Umbilical cord (tissue), 2 donors: ENCODE measurements around the gene MTR. TPM values are rescaled to one million over a fixed set of nuclear protein-coding genes. Genes with fewer than 3 reads are reported as not detected.

ENCODE experiments used
- DNase-seq: peaks from one replicate; pipeline ENCODE4 v3.0.0-alpha.2; 2015; ENCODE audit warnings: low spot score
- total RNA-seq: library from RNA; depleted of rRNA; stranded (reverse); fragments of >200 nt; gene quantifications from one replicate; pipeline ENCODE4 v1.2.3, GENCODE V29; 2014; ENCODE audit warnings: low replicate concordance; ENCODE audit not compliant: insufficient read depth

MTR gene
- total RNA-seq, 1 donor from 2014 or later = 55.6 TPM

DNA sequence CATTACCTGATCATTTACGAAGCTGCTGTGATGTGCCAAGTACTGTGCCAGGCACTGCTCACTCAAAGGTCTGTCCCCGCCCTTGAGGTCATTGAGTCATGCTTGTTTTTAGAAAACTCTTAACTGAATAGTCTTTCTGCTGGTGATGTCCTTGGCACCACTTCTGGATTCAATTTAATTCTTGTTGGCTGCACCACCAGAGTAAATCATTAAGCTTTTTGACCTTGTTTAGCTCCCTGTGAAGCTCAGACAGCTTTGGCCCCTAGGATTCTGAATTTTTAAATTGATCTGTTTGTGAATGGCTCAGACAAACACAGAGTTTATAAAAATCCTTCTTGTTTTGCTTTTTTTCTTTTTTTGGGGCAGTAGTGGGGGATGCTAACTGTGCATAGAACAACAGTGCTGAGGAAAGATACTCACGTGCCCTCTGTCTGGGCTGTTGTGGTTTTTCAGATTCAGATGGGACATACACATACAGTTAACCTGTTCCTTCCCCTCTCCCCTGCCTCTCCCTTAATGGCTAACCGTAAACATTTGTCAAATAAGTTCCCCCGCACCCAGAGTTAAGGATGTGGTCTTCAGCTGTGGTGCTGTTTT lies 67.6 kb downstream of the MTR start:
- DNase-seq = no peak

DNA sequence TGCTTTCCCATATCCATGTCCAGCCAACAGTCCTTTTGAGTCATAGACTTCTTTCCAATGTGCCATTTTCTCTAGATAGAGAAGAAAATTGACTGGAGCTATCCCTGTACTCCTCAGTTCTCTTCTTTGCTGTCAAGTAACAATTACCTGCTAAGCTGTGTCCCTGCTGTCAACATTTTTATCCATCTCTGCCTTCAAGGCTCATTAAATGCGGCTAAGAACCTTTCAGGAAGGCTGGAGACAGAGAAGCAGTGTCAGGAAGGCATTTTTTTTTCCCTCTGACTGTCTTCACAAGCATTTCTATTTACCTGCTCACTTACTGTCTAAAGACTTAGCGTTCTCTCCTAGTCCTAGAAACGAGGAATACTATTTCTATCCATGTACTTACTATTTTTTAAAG lies 69.1 kb downstream of the MTR start:
- no peak for DNase-seq

DNA sequence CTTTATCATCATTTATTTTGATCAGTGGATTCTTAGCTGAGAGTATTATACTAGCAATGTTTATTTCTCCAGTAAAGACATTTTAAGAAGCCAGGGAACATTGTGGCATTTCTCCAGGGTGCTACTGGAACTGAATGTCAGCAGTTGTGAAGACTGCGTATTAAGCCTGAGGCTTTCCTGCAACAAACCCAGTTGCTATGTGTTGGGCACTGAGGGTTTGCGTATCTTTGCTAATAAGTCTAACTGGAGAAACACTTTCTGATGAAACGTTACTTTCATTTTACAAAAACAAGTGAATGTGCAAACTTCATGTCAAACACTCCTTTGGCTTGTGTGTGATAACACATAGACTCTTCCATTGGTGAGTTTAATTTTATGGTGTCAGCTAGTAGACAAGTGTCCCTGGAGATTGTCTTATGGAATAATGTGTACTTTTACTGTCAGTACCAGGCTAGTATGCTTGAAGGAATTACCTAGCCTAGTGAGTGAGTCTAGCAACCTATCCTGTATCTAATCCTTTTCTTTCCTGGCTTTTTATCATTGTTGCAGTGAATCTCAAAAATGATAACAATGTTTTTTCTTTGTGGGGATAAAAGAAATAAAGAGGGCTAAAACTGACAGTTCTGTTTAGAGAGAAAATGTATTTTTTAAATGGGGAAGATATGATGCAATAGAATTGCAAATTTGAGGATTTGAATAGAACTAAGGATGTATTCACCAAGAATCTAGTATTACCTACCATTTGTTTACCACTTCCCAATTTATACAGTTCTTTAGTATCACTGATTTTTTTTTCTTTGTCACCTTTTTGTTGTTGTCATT lies 70.1 kb downstream of the MTR start:
- DNase-seq = no peak

DNA sequence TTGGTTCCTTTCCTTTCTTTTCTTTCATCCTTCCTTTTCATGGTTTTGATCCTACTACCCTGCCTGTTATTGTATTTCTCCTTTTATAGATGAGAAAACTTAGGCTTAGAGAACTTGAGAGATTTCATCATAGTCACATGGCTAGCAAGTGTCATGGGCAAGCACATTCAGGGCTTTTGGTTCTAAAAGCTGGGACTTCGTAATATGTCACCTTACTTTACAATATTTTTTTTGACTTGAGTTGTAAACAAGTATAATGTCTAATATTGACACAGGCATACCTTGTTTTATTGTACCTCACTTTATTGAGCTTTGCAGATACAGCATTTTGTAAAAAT lies 70.7 kb downstream of the MTR start:
- no peak for DNase-seq

DNA sequence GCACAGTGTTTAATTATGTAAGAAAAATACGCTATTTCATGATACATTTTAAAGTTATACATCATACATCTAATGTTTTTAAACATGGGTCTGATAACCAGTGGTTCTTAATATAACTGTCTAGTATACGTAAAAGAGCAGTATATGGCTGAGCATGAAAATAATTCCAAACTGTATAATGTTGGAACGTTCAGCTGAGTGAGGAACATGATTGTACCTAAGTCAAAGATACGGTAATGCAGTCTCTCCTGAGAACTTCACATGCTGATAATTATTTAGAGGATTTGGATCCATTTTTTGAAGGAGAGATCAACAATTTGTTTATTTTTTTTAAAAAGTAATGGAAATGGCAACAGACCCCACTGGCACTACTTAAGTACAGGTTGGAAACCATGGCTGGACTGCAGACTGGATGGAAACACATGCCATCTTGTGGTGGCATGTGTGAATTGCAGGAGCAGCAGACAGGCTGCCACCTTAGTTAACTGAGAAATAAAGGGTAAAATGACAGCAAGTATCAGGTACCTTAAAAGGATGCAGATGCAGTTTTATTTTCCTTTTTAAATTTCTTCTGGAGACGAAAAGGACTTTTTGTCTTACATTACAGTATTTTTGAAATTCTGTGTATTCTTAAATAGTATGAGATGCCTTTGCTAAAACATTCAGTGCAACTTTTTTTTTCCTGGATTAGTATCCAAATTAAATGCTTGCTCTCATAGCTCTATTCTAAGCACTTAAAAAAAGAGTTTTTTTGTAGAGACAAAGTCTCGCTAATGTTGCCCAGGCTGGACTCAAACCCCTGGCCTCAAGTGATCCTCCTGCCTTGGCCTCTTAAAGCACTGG lies 73.8 kb downstream of the MTR start:
- no peak for DNase-seq

DNA sequence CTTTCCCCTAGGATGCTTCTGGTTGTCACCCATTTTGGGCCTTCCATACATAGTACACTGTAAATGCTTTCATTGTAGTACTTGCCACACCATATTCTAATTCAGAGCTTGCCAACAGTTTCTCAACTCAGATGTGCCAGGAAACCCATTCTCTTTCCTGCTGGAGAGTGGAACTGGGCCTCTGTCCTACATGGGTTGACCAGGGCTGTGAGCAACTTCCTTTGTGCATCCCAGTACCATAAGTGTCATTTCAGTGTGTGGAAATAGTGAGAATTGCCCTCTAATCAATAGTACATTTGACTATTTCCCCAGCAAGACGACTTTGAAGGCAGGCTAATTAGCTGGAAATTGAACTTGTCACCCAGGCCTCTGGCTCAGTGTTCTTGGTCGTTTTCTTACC lies 74.8 kb downstream of the MTR start:
- DNase-seq = no peak

DNA sequence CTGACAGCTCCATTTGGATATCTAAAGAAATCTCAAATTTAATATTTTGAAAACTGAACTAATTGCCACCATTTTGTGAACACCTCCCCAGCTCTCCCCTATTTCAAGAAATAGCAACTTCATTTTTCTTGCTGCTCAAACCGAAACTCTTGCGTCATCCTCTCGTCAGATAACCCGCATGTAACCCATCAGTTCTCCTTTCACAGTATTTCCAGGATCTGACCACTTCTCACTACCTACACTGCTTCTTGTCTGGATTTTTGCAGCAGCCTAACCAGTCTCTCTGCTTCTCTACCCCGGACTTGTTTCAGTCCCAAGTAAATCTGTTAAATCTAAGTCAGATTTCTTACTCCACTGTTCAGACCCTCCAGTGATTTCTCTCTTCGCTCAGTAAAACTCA lies 75.6 kb downstream of the MTR start:
- DNase-seq = peak; percentile 38

DNA sequence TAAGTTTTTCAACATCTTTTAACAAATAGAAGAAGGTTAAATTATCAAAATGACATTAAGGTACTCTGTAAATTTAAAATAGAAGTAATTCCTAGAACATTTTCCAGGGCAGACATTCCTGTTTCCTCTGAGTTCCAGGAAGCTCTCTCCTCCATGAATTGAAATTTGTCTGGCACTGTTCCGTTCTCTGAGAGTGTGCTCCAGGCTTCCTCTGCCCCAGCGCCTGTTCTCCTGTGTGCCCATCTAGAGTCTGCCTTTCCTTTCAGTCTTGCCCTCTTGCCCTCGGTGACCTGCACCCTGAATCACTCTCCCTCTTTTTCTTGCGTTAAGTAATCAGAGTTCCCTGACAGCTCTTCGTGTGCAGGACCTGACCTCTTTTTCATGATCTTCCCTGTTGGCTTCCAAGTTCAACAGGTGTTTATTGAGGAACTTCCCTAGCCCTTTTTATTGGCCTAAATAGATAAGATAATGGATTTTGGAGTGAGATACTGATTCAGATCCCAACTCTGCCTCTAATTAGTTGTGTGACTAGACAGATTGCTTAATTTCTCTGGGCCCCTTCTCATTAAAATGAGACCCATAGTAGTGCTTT lies 77.1 kb downstream of the MTR start:
- DNase-seq = no peak

DNA sequence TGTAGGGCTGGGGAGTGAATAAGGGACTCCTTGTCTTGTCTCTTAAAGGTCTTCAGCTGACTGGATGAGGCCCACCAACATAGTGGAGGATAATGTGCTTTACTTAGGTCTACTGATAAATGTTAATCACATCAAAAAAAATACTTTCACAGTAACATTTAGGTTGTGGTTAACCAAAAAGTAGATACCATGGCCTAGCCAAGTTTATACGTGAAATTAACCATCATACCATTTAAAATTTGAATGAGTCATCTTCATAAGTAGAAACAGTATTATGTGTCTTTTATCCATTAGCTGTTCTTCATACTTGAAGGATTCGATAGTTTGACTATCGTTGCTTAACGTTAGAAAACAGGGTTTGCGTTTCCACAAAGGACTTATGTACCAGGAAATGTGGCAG lies 80.9 kb downstream of the MTR start:
- no peak for DNase-seq

DNA sequence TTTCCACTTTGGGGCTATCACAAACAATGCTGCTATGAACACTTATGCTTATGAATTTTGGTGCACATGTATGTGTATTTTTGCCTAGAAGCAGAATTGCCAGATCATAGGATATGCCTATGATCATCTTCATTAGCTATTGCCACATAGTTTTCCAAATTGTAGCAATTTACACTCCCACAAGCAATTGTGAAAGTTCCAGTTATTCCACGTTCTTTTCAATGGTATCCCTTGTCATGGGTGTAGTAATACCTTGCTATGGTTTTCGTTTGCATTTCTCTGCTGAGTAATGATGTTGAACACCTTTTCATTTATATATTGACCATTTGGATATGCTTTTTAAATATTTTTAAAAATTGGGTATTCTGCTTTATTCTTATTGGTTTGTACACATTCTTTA lies 82.6 kb downstream of the MTR start:
- DNase-seq = no peak

DNA sequence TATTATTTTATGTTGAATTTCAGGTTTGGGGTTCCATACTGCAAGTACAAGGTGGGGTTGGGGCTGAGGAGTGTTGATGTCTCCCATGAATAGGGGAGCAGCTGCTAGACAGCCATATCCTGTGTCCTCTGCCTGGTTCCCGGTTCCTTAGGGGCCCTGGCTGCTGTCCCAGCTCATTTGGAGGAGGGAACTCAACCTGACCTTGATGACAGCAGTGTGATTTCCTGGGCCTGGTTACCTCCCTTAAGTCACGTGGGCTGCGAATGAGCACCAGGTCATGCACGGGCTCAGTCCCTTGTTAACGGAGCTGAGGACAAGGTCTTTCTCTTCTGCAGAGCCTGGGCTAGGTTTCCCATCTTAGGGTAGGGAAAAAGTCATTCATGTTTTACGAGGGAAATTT lies 85.1 kb downstream of the MTR start:
- DNase-seq = no peak

DNA sequence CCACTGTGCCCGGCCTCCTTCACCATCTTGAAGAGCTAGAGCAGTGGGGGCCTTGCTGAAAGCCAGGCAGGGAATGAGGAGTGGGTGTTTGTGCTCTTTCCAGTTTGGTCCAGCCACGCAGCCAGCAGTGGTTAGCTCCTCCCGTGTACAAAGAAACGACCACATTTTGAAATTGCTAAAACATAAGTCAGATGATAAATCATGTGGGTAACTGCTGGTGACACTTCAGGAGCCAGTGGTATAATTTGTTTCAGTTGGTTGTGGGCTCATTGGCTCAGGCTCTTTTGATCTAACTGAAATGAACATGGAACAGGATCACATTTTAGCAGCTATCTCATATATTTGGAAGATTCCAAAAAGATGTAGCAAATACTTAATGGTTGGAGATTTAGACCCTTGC lies 87.6 kb downstream of the MTR start:
- no peak for DNase-seq

DNA sequence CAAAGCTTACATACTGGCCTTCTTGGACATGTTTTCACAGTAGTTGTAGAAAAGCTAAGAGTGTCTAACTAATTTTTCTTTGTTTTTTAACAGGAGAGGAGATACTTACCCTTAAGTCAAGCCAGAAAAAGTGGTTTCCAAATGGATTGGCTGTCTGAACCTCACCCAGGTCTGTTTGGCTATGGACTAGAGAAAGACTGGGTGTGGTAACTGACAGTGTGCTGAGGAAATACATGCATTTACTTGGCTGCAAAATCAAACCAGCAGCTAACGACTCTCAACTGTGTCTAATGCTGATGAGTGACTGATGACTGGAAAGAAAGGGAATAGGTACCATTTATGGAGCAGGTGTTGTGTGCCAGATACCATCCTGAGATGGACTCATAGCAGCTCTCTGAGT lies 91.1 kb downstream of the MTR start:
- DNase-seq = no peak

DNA sequence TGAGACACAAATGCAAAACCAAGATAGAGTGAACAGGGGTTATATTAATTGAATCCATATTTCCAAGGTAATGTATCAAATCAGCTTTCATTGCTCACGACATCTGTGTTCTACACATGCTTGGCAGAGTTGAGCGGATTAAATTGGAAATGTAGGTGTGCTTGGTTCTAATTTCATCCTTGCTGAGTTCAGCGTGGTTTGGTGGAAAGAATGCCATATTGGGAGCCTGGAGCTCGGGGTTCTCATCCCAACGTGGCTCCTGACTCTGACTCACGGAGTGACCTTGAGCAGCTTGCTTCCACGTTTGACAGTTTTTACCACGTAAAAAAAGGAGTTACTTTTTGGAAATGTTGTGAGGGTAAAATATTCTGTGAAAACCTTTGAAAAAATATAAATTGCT lies 92.0 kb downstream of the MTR start:
- no peak for DNase-seq

DNA sequence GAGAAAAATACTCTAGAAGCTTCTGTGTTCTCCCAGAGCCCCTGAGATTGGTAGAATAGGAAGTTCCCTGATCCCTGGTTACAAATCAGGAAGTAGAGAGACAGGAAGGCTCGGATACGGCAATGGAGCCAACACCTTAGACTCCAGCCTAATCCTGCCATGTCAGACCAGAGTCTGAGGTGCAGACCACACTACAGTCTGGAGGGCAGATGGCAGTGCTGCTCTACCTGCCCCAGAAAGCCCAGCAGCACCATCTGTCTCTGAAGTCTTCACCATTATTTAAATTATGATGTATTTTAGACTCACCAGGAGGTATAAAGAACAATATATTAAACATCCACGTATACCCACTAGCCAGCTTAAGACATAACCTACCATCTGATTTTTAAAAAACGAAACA lies 93.0 kb downstream of the MTR start:
- no peak for DNase-seq

DNA sequence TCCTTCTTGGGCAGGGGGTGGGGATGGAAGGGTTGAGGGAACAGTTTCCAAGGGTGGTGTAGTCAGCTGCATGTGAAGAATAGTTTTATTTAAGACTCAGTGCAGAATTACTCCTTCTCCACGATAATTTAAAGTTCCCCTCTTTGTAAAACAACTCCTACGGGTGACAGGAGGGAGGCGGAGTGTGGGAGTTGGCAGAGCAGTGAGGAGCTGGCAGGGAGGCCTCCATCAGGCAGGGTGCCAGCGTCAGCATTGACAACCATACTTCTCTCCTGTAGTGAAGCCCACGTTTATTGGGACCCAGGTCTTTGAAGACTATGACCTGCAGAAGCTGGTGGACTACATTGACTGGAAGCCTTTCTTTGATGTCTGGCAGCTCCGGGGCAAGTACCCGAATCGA lies 93.8 kb downstream of the MTR start:
- DNase-seq = no peak

DNA sequence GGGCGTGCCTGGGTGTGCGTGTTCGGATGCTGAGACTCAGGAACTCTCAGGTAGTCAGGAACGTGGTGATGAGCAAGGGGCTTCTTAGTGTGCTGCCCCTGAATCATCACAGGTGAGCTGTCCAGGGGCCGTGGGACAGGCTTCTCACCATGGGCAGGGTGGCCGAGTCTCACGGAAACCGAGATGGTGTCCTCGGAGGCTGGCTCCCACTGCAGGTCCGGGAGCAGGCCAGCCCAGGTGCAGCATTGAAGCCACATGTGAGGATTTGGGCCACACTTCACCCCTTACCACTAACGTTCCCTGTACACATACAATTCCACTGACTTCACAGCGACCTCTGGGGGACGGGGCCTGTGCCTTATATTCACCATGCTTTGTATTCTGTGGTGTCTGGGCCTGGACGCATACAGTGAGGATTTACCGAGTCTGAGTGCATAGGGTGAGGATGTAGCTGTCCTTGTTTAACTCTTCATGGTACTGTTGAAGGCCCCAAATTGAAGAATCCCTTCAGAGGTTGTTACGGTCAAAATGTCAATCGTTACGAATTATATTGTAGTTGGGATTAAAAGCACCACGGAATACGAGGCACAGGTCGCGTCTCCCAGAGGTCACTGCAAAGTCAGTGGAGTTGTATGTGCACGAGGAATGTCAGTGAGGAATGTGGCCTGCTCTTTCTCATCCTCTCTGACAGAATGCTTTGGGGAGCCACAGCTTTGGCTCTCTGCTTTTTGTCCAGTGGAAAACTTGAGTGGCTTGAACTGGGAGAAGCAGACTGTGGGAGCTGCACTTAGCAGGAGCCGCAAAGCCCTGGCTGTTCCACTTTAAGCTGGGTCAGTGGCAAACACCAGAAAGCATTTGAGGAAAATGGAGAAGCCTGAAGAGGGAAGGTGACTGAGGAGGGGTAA lies 95.3 kb downstream of the MTR start:
- peak; percentile 94 for DNase-seq

DNA sequence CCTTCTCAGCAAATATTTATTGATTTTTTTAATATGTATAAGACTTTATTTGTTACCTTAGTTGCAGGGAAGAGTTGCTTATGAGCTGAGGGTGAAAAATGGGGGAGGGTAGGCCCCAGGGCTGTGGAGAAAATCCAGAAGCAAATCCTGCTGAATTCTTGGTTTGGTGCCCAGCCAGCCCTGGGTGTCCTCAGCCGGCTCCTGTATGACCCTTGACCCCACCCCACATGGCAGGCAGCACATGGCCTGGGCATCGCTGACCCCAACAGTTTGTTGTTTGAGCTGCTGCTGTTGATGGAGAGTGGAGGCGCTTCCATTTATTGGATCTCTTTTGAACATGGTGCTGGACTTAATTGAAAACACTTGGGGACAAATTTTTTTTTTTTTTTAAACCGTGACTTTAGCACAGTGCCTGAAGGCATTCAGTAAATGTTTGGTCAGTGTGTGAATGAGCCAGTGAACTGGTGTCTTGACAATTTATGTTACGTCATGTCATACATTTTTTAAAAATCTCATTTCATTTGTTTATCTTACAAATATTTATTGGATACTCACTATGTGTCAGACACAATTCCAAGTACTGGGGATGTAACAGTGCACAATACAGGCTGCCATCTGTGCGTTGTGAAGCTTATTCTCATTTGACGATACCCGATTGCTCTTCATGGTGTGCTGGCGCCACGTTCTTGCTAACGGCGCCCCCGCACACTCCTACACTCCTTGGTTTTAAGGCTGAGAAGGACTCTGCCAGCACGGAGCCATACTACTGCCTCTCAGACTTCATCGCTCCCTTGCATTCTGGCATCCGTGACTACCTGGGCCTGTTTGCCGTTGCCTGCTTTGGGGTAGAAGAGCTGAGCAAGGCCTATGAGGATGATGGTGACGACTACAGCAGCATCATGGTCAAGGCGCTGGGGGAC lies 98.8 kb downstream of the MTR start:
- DNase-seq = no peak

DNA sequence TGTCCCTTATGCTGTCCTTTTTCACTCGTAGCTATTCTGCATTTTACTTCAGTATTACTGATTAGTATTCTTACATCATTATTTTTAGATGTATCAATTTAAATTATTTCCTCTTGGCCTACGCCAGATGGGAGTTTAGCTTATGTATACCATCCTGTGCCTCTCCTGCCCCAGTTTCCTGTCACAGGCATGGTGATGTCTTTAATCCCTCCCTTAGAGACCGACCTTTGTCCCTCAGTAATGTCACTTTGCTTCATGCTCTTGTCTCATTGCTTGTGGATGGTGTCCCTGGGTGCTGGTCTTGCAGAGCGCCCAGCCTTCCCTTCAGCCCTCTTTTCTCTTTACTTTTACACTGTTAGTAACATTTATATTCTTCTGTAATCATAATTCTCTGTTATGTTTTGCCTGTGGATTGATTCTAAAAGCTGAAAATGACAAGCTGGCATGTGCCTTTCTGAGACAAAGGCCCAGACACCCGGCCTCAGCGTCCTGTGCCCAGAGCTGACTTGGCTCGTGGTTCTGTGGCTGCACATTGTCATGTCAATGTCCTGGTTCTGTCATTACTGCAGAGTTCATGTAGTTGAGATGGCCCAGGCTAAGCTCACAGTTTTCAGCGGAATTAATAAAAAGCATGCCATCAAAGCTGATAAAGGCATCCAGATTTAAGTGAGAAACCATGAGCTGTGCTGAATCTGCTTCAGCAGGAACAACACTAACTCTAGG lies 100.7 kb downstream of the MTR start:
- no peak for DNase-seq

DNA sequence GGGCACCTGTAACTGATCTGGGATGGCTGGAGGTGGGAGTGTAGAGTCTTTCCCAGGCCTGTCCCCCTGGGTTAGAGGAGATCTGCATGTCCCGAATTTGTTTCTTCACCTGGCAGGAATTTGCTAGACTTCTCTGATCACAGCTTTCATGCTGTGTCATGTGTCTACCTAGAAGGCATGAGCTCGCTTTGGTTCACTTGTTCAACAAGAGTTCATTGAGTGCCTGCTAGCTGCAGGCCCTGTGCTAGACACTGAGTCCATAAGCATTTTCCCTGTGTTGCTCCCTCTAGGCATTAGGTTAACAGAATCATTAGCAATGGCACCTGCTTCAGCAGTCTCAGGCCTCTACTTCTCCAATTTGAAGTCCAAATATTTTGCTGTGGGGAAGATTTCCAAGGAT lies 101.6 kb downstream of the MTR start:
- no peak for DNase-seq
